Non-pigmented ciliary epithelial cell (primary cell): Measurements from ENCODE around the gene BAIAP2L2.
"Not testable (repeated sequence)": the region's sequence is repeated elsewhere in the genome, so short reads cannot be mapped to it uniquely, and the experiment has no call there.

ENCODE experiments used
- DNase-seq: peaks from one replicate; pipeline ENCODE4 v3.0.0-alpha.2; 2010; ENCODE audit warnings: low read depth

BAIAP2L2 gene

DNA sequence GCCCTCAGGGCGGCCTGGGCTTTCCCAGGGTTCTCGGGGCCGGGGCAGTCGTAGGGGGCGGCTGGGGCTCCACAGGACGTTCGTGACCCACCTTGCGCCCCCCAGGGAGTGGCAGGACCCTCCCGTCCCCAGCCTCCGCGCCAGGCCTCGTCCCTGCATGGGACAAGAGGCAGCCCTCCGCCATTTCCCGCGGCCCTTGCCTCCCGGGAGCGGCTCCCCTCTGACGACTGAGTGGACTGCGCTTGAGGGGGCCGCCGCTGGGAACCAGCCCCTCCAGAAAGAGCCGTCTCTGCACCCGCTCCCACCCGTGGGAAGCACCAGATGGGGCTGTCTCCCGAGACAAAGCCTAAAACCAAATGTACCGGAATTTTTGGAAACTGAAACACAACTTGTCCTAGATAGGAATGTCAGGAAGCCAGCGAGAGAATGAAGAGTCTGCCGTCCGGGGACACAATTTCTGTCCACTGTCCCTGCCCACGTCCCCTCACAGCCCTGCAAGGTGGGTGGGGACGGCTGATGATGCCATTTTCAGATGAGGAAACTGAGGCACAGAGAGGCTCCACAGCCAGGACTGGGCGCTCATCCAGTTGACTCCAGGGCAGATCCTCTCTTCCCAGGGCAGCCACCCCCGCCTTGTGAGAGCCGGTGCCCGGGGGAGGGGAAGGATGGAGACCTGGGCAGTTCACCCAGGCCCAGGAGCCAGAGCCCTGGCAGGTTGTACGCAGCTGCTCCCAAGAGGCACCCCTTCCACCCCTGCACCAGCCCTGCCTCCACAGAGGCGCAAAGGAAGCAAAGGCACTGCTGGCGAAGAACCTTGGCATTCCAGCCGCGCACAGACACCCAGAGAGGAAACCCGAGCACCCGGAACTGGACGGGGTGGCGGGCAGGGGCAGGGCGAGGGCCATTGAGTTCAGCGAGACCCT, 71.3 kb downstream of the BAIAP2L2 start:
- no peak for DNase-seq

DNA sequence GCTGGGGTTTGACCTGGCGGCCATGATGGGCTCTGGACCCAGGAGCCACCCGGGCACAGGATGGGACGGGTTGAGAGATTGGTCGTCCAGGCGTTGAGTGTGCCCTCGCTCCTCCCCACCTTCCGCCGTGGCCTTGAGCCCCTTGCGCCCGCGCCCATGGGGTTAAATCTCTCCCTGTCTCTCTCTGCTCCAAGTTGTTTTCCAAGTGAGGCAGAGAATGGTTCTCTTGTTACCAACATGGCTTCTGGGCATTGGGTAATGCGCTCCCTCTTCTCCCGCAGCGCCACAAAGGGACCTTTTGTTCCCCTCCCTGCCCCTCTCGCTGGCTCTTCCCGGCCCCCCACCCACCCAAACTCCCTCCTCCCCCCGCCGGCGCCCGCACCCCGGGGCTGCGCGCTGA, 72.1 kb downstream of the BAIAP2L2 start:
- DNase-seq, result no peak

DNA sequence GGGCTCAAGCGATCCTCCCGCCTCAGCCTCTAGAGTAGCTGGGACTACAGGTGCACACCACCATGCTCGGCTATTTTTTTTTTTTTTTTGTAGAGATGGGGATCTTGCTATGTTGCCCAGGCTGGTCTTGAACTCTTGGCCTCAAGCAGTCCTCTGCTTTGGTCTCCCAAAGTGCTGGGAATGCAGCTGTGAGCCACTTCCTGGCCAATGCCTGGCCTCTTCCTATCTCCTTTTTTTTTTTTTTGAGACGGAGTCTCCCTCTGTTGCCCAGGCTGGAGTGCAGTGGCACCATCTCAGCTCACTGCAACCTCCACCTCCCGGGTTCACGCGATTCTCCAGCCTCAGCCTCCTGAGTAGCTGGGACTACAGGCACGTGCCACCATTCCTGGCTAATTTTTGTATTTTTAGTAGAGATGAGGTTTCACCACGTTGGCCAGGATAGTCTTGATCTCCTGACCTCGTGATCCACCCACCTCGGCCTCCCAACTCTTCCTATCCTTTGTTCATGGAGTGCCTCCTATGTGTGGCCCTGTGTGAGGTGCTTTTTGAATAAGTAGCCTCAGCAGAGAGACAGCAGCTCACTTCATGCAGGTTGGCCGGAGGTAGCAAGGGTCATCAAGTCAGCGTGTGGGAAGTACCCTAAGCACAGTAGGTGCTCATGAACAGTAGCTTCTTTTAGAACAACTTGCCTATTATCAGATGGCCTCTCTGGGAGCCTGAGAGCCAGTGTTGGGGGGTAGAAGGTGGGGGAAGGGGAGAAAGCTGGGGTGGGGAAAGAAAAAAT, 72.9 kb downstream of the BAIAP2L2 start:
- not testable (repeated sequence) for DNase-seq

DNA sequence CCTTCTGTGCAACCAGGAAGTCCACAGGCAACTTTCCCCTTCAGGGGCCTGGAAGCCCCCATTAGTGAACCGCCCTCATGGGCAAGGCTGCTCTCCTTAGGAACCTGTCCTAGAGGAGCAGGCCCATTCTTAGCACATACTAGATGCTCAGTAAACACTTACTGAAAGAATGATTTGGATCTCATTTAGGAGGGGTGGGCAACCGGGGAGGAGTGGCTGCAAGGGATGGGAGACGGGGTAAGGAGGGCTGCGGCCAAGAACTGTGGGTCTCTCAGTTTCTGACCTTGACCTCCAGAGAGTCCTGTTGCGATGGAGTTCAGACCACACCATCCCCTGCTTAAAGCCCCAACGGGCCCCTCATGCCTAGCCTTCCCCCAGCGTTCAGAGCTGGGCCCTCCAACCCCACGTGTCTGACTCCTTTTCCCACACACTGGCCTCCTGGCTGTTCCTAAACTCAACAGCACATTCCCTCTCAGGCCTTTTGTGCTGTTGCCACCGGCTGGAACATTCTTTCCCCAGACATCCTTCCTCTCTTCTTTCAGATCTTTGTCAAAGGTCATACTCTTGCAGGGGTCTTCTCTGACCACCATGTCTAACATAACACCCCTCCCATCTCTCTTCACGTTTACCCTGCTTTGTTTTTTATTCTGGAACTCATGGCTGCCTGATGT, 74.0 kb downstream of the BAIAP2L2 start:
- no peak for DNase-seq

DNA sequence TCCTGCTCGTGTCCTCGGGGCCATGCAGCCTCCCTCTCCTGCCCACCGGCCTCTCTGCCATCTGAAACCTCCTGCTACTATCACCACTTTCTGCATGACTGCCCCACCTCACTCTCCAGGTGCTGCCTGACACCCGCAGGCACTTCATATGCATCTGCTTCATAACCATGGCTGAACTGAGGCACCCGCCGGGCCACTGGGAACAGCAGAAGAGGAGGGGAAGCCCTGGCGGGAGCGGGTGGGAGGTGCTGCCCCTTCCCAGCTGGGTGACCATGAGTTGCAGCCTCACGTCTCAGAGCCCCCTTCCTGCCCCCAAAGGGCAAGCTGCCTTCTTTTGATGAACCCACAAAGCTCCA, 75.0 kb downstream of the BAIAP2L2 start:
- DNase-seq, result no peak
